Measurements from ENCODE around the gene ATXN1.

DNA sequence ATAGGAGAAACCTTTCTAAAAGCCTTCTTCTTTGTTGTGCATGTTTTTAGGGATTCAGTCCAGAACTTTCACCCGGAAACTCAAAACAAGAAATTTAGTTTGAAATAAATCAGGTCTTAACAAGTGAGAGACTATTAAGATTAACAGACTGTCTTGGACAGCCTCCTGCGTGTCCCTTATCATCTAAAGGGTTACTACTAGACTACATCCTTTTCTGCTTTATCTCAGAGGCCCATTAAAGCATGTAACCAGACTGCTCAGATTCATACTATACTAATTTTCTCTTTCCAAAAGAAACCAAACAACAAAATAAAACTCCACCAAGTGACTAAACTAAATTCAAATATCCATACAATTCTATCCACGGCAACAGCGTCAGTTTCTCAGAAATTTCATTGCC, 349.1 kb downstream of the ATXN1 start:
- TF ChIP-seq ZNF565 (CRISPR knock-in tag; conservative IDR thresholded peaks at IDR 0.05; ENCODE audit: low read depth), result no peak
- TF ChIP-seq, protein P1, sequence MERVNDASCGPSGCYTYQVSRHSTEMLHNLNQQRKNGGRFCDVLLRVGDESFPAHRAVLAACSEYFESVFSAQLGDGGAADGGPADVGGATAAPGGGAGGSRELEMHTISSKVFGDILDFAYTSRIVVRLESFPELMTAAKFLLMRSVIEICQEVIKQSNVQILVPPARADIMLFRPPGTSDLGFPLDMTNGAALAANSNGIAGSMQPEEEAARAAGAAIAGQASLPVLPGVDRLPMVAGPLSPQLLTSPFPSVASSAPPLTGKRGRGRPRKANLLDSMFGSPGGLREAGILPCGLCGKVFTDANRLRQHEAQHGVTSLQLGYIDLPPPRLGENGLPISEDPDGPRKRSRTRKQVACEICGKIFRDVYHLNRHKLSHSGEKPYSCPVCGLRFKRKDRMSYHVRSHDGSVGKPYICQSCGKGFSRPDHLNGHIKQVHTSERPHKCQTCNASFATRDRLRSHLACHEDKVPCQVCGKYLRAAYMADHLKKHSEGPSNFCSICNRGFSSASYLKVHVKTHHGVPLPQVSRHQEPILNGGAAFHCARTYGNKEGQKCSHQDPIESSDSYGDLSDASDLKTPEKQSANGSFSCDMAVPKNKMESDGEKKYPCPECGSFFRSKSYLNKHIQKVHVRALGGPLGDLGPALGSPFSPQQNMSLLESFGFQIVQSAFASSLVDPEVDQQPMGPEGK (CRISPR knock-in tag; IDR thresholded peaks at IDR 0.05; ENCODE audit: borderline replicate concordance), result no peak
- no peak for TF ChIP-seq SNAI2 (CRISPR knock-in tag; IDR thresholded peaks at IDR 0.05)
- TF ChIP-seq, protein P2, sequence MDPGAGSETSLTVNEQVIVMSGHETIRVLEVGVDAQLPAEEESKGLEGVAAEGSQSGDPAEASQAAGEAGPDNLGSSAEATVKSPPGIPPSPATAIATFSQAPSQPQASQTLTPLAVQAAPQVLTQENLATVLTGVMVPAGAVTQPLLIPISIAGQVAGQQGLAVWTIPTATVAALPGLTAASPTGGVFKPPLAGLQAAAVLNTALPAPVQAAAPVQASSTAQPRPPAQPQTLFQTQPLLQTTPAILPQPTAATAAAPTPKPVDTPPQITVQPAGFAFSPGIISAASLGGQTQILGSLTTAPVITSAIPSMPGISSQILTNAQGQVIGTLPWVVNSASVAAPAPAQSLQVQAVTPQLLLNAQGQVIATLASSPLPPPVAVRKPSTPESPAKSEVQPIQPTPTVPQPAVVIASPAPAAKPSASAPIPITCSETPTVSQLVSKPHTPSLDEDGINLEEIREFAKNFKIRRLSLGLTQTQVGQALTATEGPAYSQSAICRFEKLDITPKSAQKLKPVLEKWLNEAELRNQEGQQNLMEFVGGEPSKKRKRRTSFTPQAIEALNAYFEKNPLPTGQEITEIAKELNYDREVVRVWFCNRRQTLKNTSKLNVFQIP (CRISPR knock-in tag; IDR thresholded peaks at IDR 0.05; ENCODE audit: borderline replicate concordance, low read depth), result no peak
- no peak for TF ChIP-seq ZC3H10 (CRISPR knock-in tag; IDR thresholded peaks at IDR 0.05)
- TF ChIP-seq ARNTL (CRISPR knock-in tag; IDR thresholded peaks at IDR 0.05; ENCODE audit: borderline replicate concordance, low read depth), result no peak
- TF ChIP-seq, protein P3, sequence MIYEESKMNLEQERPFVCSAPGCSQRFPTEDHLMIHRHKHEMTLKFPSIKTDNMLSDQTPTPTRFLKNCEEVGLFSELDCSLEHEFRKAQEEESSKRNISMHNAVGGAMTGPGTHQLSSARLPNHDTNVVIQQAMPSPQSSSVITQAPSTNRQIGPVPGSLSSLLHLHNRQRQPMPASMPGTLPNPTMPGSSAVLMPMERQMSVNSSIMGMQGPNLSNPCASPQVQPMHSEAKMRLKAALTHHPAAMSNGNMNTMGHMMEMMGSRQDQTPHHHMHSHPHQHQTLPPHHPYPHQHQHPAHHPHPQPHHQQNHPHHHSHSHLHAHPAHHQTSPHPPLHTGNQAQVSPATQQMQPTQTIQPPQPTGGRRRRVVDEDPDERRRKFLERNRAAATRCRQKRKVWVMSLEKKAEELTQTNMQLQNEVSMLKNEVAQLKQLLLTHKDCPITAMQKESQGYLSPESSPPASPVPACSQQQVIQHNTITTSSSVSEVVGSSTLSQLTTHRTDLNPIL (CRISPR knock-in tag; IDR thresholded peaks at IDR 0.05; ENCODE audit: low read depth), result no peak
- TF ChIP-seq ESRRG (CRISPR knock-in tag; IDR thresholded peaks at IDR 0.05), result no peak
